Measurements from ENCODE around the gene SH3YL1. TPM values are rescaled to one million over a fixed set of nuclear protein-coding genes. Genes with fewer than 3 reads are reported as not detected.

Gene SH3YL1
- polyA plus RNA-seq, 1 donor: 119 TPM

DNA sequence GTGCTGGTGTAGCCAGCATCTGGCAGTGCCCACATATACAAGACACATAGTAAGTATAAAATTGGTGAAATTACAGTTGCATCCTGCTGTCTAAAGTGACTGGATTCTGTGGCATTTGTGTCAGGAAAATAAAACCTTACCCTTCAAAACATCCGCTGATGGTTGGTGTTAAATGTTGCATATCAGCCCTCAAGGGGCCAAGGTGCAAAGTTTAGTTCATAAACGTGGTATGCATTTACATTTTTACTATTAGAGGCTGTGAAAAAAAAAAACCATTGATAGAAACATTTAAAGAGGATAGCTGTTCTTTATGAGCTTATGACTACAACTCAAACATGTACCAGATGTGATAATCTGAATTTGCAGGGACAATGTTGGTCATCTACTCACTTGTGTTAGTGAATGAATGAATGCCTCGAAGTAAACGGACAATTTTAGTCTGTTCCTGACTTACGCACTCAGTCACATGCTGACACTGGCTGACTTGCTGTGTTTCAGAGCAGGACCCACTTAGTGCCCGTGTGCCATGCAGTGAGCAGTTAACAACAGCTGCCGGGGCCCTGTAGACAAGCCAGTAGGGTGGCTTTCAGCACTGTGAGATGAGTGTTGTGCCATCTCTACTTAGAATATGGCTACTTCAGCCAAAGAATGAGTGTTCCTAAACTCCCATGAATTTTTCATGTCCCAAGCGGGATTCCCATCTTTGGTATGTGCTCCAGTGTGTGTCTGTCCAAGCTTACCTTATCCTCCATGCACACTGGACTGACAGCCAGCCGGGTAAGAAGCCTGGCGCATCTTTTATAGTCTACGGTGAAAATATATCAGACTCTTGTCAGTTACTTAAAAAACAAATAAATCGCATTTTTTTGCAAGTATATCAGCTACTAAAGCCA is 18.8 kb upstream of the SH3YL1 start:
- Histone ChIP-seq H3K4me3 (ENCODE audit: low read length) (no peak overlapping the region), H3K27me3 (ENCODE audit: control insufficient read depth, insufficient read depth, low read length) (peaks cover 12% of the 10 kb centered on the region), H3K27ac (ENCODE audit: low read length) (peak overlapping the region; percentile 32), H3K4me1 (ENCODE audit: control insufficient read depth, insufficient read depth, low read length) (peaks cover 24% of the 10 kb centered on the region), H3K36me3 (ENCODE audit: control insufficient read depth, insufficient read depth, low read length) (peaks cover 29% of the 10 kb centered on the region), H3K9me3 (ENCODE audit: control insufficient read depth, low read depth, low read length) (no peaks in the 10 kb centered on the region)
- WGBS (ENCODE audit: insufficient coverage, low lambda C conversion rate): 83% methylated on average over 1 of the region's 12 CpGs
- peak in 1 of 2 donors; percentile 82 for DNase-seq

DNA sequence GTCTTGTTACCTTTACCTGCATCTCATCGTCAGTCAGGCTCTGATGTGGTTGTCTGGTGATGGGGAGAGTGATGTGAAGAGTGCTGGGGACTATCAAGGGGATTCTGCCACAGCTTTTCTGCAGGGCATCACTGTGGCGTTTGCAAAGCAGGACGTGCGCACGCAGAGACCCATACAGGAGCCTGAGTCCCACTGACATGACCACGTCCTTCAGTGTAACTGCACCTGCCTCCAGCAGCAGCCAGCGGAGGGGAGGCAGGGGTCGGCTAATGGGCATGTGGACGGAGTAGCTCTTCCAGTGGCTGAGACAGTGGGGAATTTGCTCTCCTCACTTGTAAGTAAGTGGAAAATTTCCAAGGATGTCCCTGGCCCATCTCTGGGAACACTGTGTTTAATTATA is 17.5 kb upstream of the SH3YL1 start:
- Histone ChIP-seq H3K4me1 (ENCODE audit: control insufficient read depth, insufficient read depth, low read length) (peaks cover 21% of the 10 kb centered on the region), H3K27ac (ENCODE audit: low read length) (no peak overlapping the region), H3K4me3 (ENCODE audit: low read length) (no peak overlapping the region), H3K36me3 (ENCODE audit: control insufficient read depth, insufficient read depth, low read length) (peaks cover 36% of the 10 kb centered on the region), H3K9me3 (ENCODE audit: control insufficient read depth, low read depth, low read length) (no peaks in the 10 kb centered on the region), H3K27me3 (ENCODE audit: control insufficient read depth, insufficient read depth, low read length) (peaks cover 2% of the 10 kb centered on the region)
- no peak for DNase-seq
- WGBS (ENCODE audit: insufficient coverage, low lambda C conversion rate): no CpG with 5 or more reads among the region's 9 CpGs

DNA sequence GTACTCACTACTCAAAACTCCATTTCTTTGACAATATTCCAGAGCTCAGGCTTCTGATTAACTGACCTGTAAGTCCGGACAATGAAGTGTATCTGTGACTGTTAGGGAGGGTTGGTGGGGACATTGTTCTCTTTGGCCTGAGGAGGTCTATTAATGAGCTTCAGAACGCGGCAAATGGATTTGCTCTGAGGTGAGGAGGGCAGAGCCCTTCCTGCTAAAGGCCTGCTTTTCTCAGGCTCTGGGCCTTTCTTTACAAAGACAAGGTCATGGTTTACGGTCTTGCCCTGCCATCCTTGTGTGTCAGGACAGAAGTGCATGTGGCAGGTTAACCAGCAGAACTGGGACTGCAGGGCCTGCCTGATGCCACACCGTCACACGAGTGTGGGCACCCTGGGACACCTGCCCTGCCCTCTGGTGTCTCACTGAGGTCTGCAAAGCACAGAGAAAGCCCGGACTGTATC is 16.8 kb upstream of the SH3YL1 start:
- Histone ChIP-seq H3K27me3 (ENCODE audit: control insufficient read depth, insufficient read depth, low read length) (no peaks in the 10 kb centered on the region), H3K4me3 (ENCODE audit: low read length) (no peak overlapping the region), H3K27ac (ENCODE audit: low read length) (no peak overlapping the region), H3K36me3 (ENCODE audit: control insufficient read depth, insufficient read depth, low read length) (peaks cover 42% of the 10 kb centered on the region), H3K9me3 (ENCODE audit: control insufficient read depth, low read depth, low read length) (no peaks in the 10 kb centered on the region), H3K4me1 (ENCODE audit: control insufficient read depth, insufficient read depth, low read length) (peaks cover 18% of the 10 kb centered on the region)
- DNase-seq: no peak
- WGBS (ENCODE audit: insufficient coverage, low lambda C conversion rate): no CpG with 5 or more reads among the region's 7 CpGs

DNA sequence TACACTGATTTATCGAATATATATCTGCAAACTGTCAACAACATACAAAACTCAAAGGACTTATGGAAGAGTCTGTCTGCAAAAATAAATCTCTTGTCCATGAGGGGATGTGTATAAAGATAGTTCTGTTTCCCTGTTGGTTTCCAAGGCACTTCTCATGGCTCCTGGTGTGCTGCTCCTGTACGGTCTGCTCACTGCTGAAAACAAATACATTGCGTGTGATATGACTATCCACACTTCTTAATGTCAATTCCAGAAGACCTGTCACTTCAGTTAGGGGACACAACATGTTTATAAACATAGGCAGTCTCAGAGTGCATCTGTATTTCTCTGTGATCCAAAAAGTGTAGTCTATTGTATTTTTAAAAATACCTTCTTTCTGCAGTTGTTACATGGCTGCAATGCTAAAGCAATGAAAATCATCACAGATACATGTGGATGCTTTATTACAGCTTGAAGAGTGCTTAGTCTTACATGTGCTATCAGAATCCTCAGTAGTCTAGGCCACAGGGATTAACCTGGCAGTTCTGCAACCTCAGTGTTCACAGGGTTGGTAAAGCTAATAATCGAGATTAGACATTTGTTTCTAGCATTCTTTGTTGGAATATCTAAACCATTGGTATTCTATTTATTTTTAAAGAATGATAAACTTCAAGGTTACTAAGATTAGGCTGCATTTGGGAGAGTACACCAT is 16.3 kb upstream of the SH3YL1 start:
- WGBS (ENCODE audit: insufficient coverage, low lambda C conversion rate): no CpG with 5 or more reads among the region's 4 CpGs
- peaks cover 42% of the 10 kb centered on the region for H3K36me3 ChIP-seq (ENCODE audit: control insufficient read depth, insufficient read depth, low read length)
- H3K9me3 ChIP-seq (ENCODE audit: control insufficient read depth, low read depth, low read length): no peaks in the 10 kb centered on the region
- H3K4me1 ChIP-seq (ENCODE audit: control insufficient read depth, insufficient read depth, low read length): peaks cover 14% of the 10 kb centered on the region
- no peak for DNase-seq
- H3K27me3 ChIP-seq (ENCODE audit: control insufficient read depth, insufficient read depth, low read length): no peaks in the 10 kb centered on the region
- H3K4me3 ChIP-seq (ENCODE audit: low read length): no peak overlapping the region
- H3K27ac ChIP-seq (ENCODE audit: low read length): no peak overlapping the region

DNA sequence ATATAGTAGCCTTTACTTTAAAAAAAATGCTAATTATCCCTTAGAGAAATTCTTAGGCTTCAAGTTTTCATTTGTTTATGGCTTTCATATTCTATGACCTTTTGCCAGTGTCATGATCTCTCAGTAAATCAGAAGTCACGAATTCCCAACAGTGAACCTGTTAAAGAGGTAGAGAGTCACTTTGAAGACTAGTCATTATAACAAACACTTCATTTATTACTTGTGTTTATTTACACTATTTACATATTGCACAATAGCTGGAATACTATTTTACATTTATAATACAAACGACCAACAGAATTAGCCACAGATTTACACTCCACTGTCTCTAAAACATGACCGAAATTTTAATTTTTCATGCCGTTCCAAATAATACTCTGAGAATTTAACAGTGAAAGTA is 15.5 kb upstream of the SH3YL1 start:
- no peaks in the 10 kb centered on the region for H3K9me3 ChIP-seq (ENCODE audit: control insufficient read depth, low read depth, low read length)
- H3K36me3 ChIP-seq (ENCODE audit: control insufficient read depth, insufficient read depth, low read length): peaks cover 44% of the 10 kb centered on the region
- DNase-seq: no peak
- no peak overlapping the region for H3K4me3 ChIP-seq (ENCODE audit: low read length)
- WGBS (ENCODE audit: insufficient coverage, low lambda C conversion rate): 92% methylated on average over 2 of the region's 4 CpGs
- peaks cover 14% of the 10 kb centered on the region for H3K4me1 ChIP-seq (ENCODE audit: control insufficient read depth, insufficient read depth, low read length)
- H3K27me3 ChIP-seq (ENCODE audit: control insufficient read depth, insufficient read depth, low read length): no peaks in the 10 kb centered on the region
- H3K27ac ChIP-seq (ENCODE audit: low read length): no peak overlapping the region

DNA sequence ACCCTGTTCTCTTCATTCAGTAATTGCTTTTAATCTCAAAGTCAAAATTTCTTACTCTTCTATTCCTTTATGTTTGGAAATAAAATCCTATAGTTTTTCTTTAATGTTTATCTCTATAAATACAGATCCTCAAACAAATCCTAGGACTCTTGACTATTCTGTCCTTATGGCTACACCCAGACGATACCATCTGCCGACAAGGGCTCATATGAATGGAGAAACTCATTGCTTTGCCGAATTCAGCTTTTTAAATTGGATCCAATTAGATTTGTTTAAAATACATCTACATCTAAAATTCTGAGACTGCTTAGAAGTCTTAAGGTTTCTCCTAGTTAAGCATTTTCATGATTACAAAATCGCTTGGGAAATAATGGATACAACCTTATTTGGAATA is 15.1 kb upstream of the SH3YL1 start:
- DNase-seq: no peak
- Histone ChIP-seq H3K4me3 (ENCODE audit: low read length) (no peak overlapping the region), H3K4me1 (ENCODE audit: control insufficient read depth, insufficient read depth, low read length) (peaks cover 14% of the 10 kb centered on the region), H3K9me3 (ENCODE audit: control insufficient read depth, low read depth, low read length) (no peaks in the 10 kb centered on the region), H3K36me3 (ENCODE audit: control insufficient read depth, insufficient read depth, low read length) (peaks cover 46% of the 10 kb centered on the region), H3K27me3 (ENCODE audit: control insufficient read depth, insufficient read depth, low read length) (no peaks in the 10 kb centered on the region), H3K27ac (ENCODE audit: low read length) (no peak overlapping the region)
- WGBS (ENCODE audit: insufficient coverage, low lambda C conversion rate): no CpG with 5 or more reads among the region's 4 CpGs

DNA sequence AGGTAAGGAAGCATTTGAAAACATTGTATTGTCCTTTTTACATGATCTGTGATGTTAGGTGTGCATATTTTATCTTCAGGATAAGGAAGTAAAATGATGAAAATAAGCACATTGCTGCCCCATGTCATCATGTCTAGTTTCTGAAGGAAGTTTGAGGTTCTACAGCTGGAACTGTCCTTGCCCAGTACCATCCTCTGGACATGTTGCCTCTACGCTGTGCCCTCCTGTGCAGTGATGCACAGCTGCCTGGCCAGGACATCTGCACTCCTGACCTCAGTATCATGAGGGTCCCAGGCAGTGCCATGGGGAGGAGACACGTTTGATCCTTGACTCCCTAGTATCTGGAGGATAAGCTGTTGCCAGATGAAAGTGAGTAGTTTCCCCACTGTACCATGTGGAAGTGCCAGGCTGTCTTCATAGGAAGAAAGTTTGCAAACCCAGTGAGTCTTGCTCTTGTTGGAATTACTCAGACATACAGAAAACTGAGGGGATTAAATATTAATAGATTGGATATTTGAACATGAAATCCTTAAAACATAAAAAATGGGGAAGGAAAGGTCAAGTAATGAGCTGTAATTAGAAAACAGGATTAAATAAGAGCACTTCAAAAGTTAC is 14.6 kb upstream of the SH3YL1 start:
- peaks cover 49% of the 10 kb centered on the region for H3K36me3 ChIP-seq (ENCODE audit: control insufficient read depth, insufficient read depth, low read length)
- WGBS (ENCODE audit: insufficient coverage, low lambda C conversion rate): no CpG with 5 or more reads among the region's 2 CpGs
- H3K4me1 ChIP-seq (ENCODE audit: control insufficient read depth, insufficient read depth, low read length): peaks cover 14% of the 10 kb centered on the region
- DNase-seq: no peak
- no peak overlapping the region for H3K27ac ChIP-seq (ENCODE audit: low read length)
- no peaks in the 10 kb centered on the region for H3K27me3 ChIP-seq (ENCODE audit: control insufficient read depth, insufficient read depth, low read length)
- H3K9me3 ChIP-seq (ENCODE audit: control insufficient read depth, low read depth, low read length): no peaks in the 10 kb centered on the region
- no peak overlapping the region for H3K4me3 ChIP-seq (ENCODE audit: low read length)

DNA sequence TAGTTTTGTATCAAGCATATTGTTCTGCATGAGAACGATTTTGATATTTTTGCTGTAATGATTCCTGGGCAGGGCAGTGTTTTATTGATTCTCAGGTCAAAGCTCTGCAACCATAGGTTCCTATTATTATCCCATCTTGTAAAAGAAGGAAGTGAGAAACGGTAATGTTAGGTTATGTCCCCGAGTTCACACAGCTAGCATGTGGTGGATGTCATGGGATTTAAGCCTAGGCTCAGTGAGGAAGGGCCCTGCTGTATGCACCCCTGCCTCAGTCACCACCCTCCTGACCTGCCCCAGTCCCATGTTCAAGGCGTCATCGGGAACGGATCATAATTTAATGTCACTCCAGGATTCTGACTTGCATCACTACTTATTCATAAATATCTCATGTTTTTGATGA is 11.6 kb upstream of the SH3YL1 start:
- Histone ChIP-seq H3K27me3 (ENCODE audit: control insufficient read depth, insufficient read depth, low read length) (no peaks in the 10 kb centered on the region), H3K4me3 (ENCODE audit: low read length) (no peak overlapping the region), H3K4me1 (ENCODE audit: control insufficient read depth, insufficient read depth, low read length) (no peaks in the 10 kb centered on the region), H3K27ac (ENCODE audit: low read length) (no peak overlapping the region), H3K9me3 (ENCODE audit: control insufficient read depth, low read depth, low read length) (no peaks in the 10 kb centered on the region), H3K36me3 (ENCODE audit: control insufficient read depth, insufficient read depth, low read length) (peaks cover 48% of the 10 kb centered on the region)
- DNase-seq: no peak
- no CpG with 5 or more reads among the region's 6 CpGs for WGBS (ENCODE audit: insufficient coverage, low lambda C conversion rate)

DNA sequence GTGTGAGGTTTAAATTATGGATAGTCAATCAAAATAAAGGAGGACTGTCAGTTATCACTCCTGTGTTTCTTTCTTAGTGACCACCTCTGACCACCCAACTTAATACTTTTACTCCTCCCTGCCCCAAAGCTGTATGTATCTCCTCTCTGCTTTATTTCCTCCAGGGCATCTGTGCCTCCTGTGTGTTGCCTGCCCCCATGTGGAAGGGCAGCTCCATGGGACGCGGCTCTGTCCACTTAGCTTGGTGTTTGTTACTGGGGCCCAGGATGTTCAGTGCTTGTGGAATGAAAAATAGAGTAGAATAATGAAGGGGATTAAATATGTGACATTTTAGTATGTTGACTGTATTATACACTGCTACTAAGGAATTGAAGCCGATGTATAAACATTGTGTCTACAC is 10.7 kb upstream of the SH3YL1 start:
- no peak overlapping the region for H3K4me3 ChIP-seq (ENCODE audit: low read length)
- no peak overlapping the region for H3K27ac ChIP-seq (ENCODE audit: low read length)
- no peaks in the 10 kb centered on the region for H3K4me1 ChIP-seq (ENCODE audit: control insufficient read depth, insufficient read depth, low read length)
- WGBS (ENCODE audit: insufficient coverage, low lambda C conversion rate): no CpG with 5 or more reads among the region's 3 CpGs
- H3K9me3 ChIP-seq (ENCODE audit: control insufficient read depth, low read depth, low read length): no peaks in the 10 kb centered on the region
- peaks cover 40% of the 10 kb centered on the region for H3K36me3 ChIP-seq (ENCODE audit: control insufficient read depth, insufficient read depth, low read length)
- H3K27me3 ChIP-seq (ENCODE audit: control insufficient read depth, insufficient read depth, low read length): no peaks in the 10 kb centered on the region
- DNase-seq: no peak

DNA sequence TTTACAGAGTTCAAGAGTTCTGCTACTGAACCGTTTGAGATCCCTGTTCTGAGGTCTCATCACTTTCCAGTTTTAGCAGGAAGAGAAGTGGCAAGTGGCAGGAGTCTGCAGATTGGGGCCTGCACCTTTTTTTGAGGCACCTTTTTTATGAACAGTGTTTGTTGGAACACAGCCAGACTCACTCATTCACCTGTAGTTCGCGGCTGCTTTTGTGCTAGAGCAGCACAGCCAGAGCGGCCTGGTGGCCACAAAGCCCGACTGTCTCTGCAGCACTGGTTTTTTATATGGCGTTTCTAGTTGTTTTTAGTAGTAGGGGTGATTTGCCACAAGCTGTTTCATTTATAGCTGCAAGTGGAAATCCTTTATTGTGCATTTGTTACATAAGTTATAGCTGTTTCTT is 9.5 kb upstream of the SH3YL1 start:
- DNase-seq: no peak
- H3K27me3 ChIP-seq (ENCODE audit: control insufficient read depth, insufficient read depth, low read length): no peaks in the 10 kb centered on the region
- no peaks in the 10 kb centered on the region for H3K9me3 ChIP-seq (ENCODE audit: control insufficient read depth, low read depth, low read length)
- no peaks in the 10 kb centered on the region for H3K4me1 ChIP-seq (ENCODE audit: control insufficient read depth, insufficient read depth, low read length)
- H3K27ac ChIP-seq (ENCODE audit: low read length): no peak overlapping the region
- no CpG with 5 or more reads among the region's 6 CpGs for WGBS (ENCODE audit: insufficient coverage, low lambda C conversion rate)
- H3K36me3 ChIP-seq (ENCODE audit: control insufficient read depth, insufficient read depth, low read length): peaks cover 38% of the 10 kb centered on the region
- H3K4me3 ChIP-seq (ENCODE audit: low read length): no peak overlapping the region
